ENCODE results near the gene CBX2.

Gene CBX2

GRCh38 chr17:79836972-79837887 is 59.3 kb downstream of the CBX2 start:
- peak; percentile 44 for TF ChIP-seq CTCF (IDR thresholded peaks at IDR 0.05)
- H3K36me3 ChIP-seq (ENCODE audit: control insufficient read depth, insufficient read depth, low read length): no peaks in the 10 kb centered on the region
- no peak overlapping the region for H2AFZ ChIP-seq
- H3K4me1 ChIP-seq: peaks cover 10% of the 10 kb centered on the region
- no peaks in the 10 kb centered on the region for H3K9me3 ChIP-seq (ENCODE audit: control insufficient read depth, low read length)
- H3K27ac ChIP-seq: peak overlapping the region; percentile 95
- peak overlapping the region; percentile 81 for H3K4me3 ChIP-seq (ENCODE audit: low read depth, low read length)
- peaks cover 23% of the 10 kb centered on the region for H3K79me2 ChIP-seq
- H3K9ac ChIP-seq: no peak overlapping the region
- peak overlapping the region; percentile 100 for H3K4me2 ChIP-seq (ENCODE audit: low read length)
- peaks cover 3% of the 10 kb centered on the region for H3K27me3 ChIP-seq (ENCODE audit: control insufficient read depth, insufficient read depth, low read length)
